Measurements from ENCODE around the gene CORO1C.
A peak's percentile ranks its signal among the peaks of the same experiment; 100 is the strongest.
"Not testable (repeated sequence)": the region's sequence is repeated elsewhere in the genome, so short reads cannot be mapped to it uniquely, and the experiment has no call there.

The CORO1C gene

GRCh38 chr12:108744021-108744897 lies 12.9 kb upstream of the CORO1C start:
- H3K4me1 ChIP-seq (ENCODE audit: insufficient read depth, low read length), result no peaks in the 10 kb centered on the region
- no peaks in the 10 kb centered on the region for H3K36me3 ChIP-seq (ENCODE audit: insufficient read depth, low read length)
- no peaks in the 10 kb centered on the region for H3K9me3 ChIP-seq (ENCODE audit: control insufficient read depth, insufficient read depth, low read length)
- H3K9ac ChIP-seq (ENCODE audit: low read depth, low read length), result no peak overlapping the region

- H3K4me1 ChIP-seq (ENCODE audit: insufficient read depth, low read length), result peaks cover 4% of the 10 kb centered on the region; the same call in 1 of the 2 replicates
- H3K9me3 ChIP-seq (ENCODE audit: control insufficient read depth, insufficient read depth, low read length), result no peaks in the 10 kb centered on the region
- no peak overlapping the region for H3K9ac ChIP-seq (ENCODE audit: low read depth, low read length)
- no peaks in the 10 kb centered on the region for H3K36me3 ChIP-seq (ENCODE audit: insufficient read depth, low read length)
These were observed 6.9 kb upstream of the CORO1C start for GRCh38 chr12:108738170-108738569.

- Histone ChIP-seq H3K9ac (ENCODE audit: low read depth, low read length) (no peak overlapping the region), H3K9me3 (ENCODE audit: control insufficient read depth, insufficient read depth, low read length) (no peaks in the 10 kb centered on the region), H3K4me1 (ENCODE audit: insufficient read depth, low read length) (peaks cover 4% of the 10 kb centered on the region; the same call in 1 of the 2 replicates), H3K36me3 (ENCODE audit: insufficient read depth, low read length) (no peaks in the 10 kb centered on the region)
These were observed 4.5 kb upstream of the CORO1C start for GRCh38 chr12:108735855-108736254.

- H3K4me1 ChIP-seq (ENCODE audit: insufficient read depth, low read length), result peaks cover 8% of the 10 kb centered on the region
- H3K9ac ChIP-seq (ENCODE audit: low read depth, low read length), result no peak overlapping the region
- no peaks in the 10 kb centered on the region for H3K9me3 ChIP-seq (ENCODE audit: control insufficient read depth, insufficient read depth, low read length)
- H3K36me3 ChIP-seq (ENCODE audit: insufficient read depth, low read length), result no peaks in the 10 kb centered on the region
These were observed 3.0 kb upstream of the CORO1C start for GRCh38 chr12:108734200-108734906.

GRCh38 chr12:108733230-108733531 lies 1.9 kb upstream of the CORO1C start:
- H3K4me1 ChIP-seq (ENCODE audit: insufficient read depth, low read length), result peaks cover 11% of the 10 kb centered on the region
- not testable (repeated sequence) for H3K9ac ChIP-seq (ENCODE audit: low read depth, low read length); H3K36me3 ChIP-seq (ENCODE audit: insufficient read depth, low read length); H3K9me3 ChIP-seq (ENCODE audit: control insufficient read depth, insufficient read depth, low read length)

- no peaks in the 10 kb centered on the region for H3K9me3 ChIP-seq (ENCODE audit: control insufficient read depth, insufficient read depth, low read length)
- peak overlapping the region; percentile 99 for H3K9ac ChIP-seq (ENCODE audit: low read depth, low read length)
- H3K36me3 ChIP-seq (ENCODE audit: insufficient read depth, low read length), result no peaks in the 10 kb centered on the region
- H3K4me1 ChIP-seq (ENCODE audit: insufficient read depth, low read length), result peaks cover 11% of the 10 kb centered on the region
These were observed 1.3 kb upstream of the CORO1C start for GRCh38 chr12:108732489-108733229.

GRCh38 chr12:108731866-108732461 lies 646 bp upstream of the CORO1C start:
- Histone ChIP-seq H3K36me3 (ENCODE audit: insufficient read depth, low read length) (no peaks in the 10 kb centered on the region), H3K9me3 (ENCODE audit: control insufficient read depth, insufficient read depth, low read length) (no peaks in the 10 kb centered on the region), H3K9ac (ENCODE audit: low read depth, low read length) (peak overlapping the region; percentile 99), H3K4me1 (ENCODE audit: insufficient read depth, low read length) (peaks cover 11% of the 10 kb centered on the region)

- Histone ChIP-seq H3K4me1 (ENCODE audit: insufficient read depth, low read length) (peaks cover 12% of the 10 kb centered on the region), H3K36me3 (ENCODE audit: insufficient read depth, low read length) (no peaks in the 10 kb centered on the region)
These were observed 783 bp downstream of the CORO1C start for GRCh38 chr12:108730365-108731104.

GRCh38 chr12:108729612-108730364 lies 1.5 kb downstream of the CORO1C start:
- no peaks in the 10 kb centered on the region for H3K9me3 ChIP-seq (ENCODE audit: control insufficient read depth, insufficient read depth, low read length)
- no peaks in the 10 kb centered on the region for H3K36me3 ChIP-seq (ENCODE audit: insufficient read depth, low read length)
- H3K4me1 ChIP-seq (ENCODE audit: insufficient read depth, low read length), result peaks cover 16% of the 10 kb centered on the region; the same call in 1 of the 2 replicates
- peak overlapping the region; percentile 99 for H3K9ac ChIP-seq (ENCODE audit: low read depth, low read length)

More at GRCh38 chr12:108730365-108731104, 783 bp downstream of the CORO1C start:
- H3K9ac ChIP-seq (ENCODE audit: low read depth, low read length), result peak overlapping the region; percentile 99
- H3K9me3 ChIP-seq (ENCODE audit: control insufficient read depth, insufficient read depth, low read length), result no peaks in the 10 kb centered on the region

- Histone ChIP-seq H3K36me3 (ENCODE audit: insufficient read depth, low read length) (no peaks in the 10 kb centered on the region), H3K9me3 (ENCODE audit: control insufficient read depth, insufficient read depth, low read length) (no peaks in the 10 kb centered on the region), H3K9ac (ENCODE audit: low read depth, low read length) (peak overlapping the region; percentile 99; the same call in 1 of the 2 replicates), H3K4me1 (ENCODE audit: insufficient read depth, low read length) (peaks cover 22% of the 10 kb centered on the region)
These were observed 2.3 kb downstream of the CORO1C start for GRCh38 chr12:108728820-108729611.

GRCh38 chr12:108727868-108728735 lies 3.2 kb downstream of the CORO1C start:
- H3K9me3 ChIP-seq (ENCODE audit: control insufficient read depth, insufficient read depth, low read length), result no peaks in the 10 kb centered on the region
- H3K9ac ChIP-seq (ENCODE audit: low read depth, low read length), result no peak overlapping the region
- no peaks in the 10 kb centered on the region for H3K36me3 ChIP-seq (ENCODE audit: insufficient read depth, low read length)
- H3K4me1 ChIP-seq (ENCODE audit: insufficient read depth, low read length), result peaks cover 32% of the 10 kb centered on the region

GRCh38 chr12:108727161-108727560 lies 4.2 kb downstream of the CORO1C start:
- peaks cover 41% of the 10 kb centered on the region for H3K4me1 ChIP-seq (ENCODE audit: insufficient read depth, low read length)
- no peak overlapping the region for H3K9ac ChIP-seq (ENCODE audit: low read depth, low read length)
- H3K36me3 ChIP-seq (ENCODE audit: insufficient read depth, low read length), result no peaks in the 10 kb centered on the region
- H3K9me3 ChIP-seq (ENCODE audit: control insufficient read depth, insufficient read depth, low read length), result no peaks in the 10 kb centered on the region

Data from ES-I3 (cell line).